ENCODE results near the gene KANSL1L.

GRCh38 chr2:210215120-210215519 is 43.9 kb upstream of the KANSL1L start:
- TF ChIP-seq POLR2AphosphoS5 (IDR thresholded peaks at IDR 0.05; ENCODE audit: borderline replicate concordance, low read depth, low read length) (no peak), EZH2 (IDR thresholded peaks at IDR 0.05) (no peak), FOXP2 (optimal IDR thresholded peaks at IDR 0.05; ENCODE audit: control extremely low read depth, extremely low read length, insufficient read depth) (no peak)

Data from SK-N-MC (cell line).